K562 (cell line): ENCODE data around the gene DGLUCY. TPM values are rescaled to one million over a fixed set of nuclear protein-coding genes. Genes with fewer than 3 reads are reported as not detected.
A peak's percentile ranks its signal among the peaks of the same experiment; 100 is the strongest.

Source experiments
- DDX20 ChIP-seq: fragments of 450-650 bp; IDR thresholded peaks from 2 replicates; pipeline ENCODE4 v1.6.1; 2016; ENCODE audit warnings: missing genetic modification characterization, low read depth, mild to moderate bottlenecking, missing compliant biosample characterization, moderate library complexity
- FOSL1 ChIP-seq: fragments of 200-800 bp; sonication (Bioruptor generic); conservative IDR thresholded peaks from 2 replicates; pipeline ENCODE4 v1.6.1; 2016; ENCODE audit warnings: missing genetic modification characterization, missing compliant biosample characterization
- GABPA ChIP-seq: fragments of 200-800 bp; sonication (Bioruptor generic); conservative IDR thresholded peaks from 2 replicates; pipeline ENCODE4 v1.6.1; 2016; ENCODE audit warnings: low read depth, missing genetic modification characterization, missing compliant biosample characterization
- GTF2A2 ChIP-seq: IDR thresholded peaks from 2 replicates; pipeline ENCODE4 v1.6.1; 2016; ENCODE audit warnings: mild to moderate bottlenecking, missing genetic modification characterization, missing compliant biosample characterization
- IRF2 ChIP-seq: sonication (generic); formaldehyde crosslinking; IDR thresholded peaks from 2 replicates; pipeline ENCODE4 v1.8.1; 2022; ENCODE audit warnings: mild to moderate bottlenecking, missing genetic modification reagents
- LCOR ChIP-seq: sonication (generic); formaldehyde crosslinking; IDR thresholded peaks from 2 replicates; pipeline ENCODE4 v1.8.0; 2022; ENCODE audit warnings: mild to moderate bottlenecking, missing genetic modification reagents
- MED1 ChIP-seq: sonication (generic); formaldehyde crosslinking; IDR thresholded peaks from 2 replicates; pipeline ENCODE4 v1.8.1; 2023; ENCODE audit warnings: missing genetic modification reagents, borderline replicate concordance
- NCOA1 ChIP-seq: fragments of 450-650 bp; IDR thresholded peaks from 2 replicates; pipeline ENCODE4 v1.6.1; 2016; ENCODE audit warnings: low read depth
- NCOA2 ChIP-seq, 2 experiments: fragments of 450-650 bp; IDR thresholded peaks; 2 replicates each; pipeline ENCODE4 v1.6.1; 2018; ENCODE audit warnings: mild to moderate bottlenecking in 2 of 2, moderate library complexity in 1 of 2; ENCODE audit not compliant: partially characterized antibody in 2 of 2
- PRMT5 ChIP-seq: sonication (generic); formaldehyde crosslinking; IDR thresholded peaks from 2 replicates; pipeline ENCODE4 v1.5.0; 2020; ENCODE audit warnings: missing genetic modification reagents
- TCFL5 ChIP-seq: fragments of 250-450 bp; sonication (Bioruptor Pico); conservative IDR thresholded peaks from 2 replicates; pipeline ENCODE4 v1.6.1; 2021; ENCODE audit warnings: mild to moderate bottlenecking, moderate library complexity, matching md5 sums
- TRIM24 ChIP-seq, 2 experiments: fragments of 450-650 bp; IDR thresholded peaks; 2 replicates each; pipeline ENCODE4 v1.6.1; 2016
- ZFP1 ChIP-seq: fragments of 450-650 bp; formaldehyde crosslinking; IDR thresholded peaks from 2 replicates; pipeline ENCODE4 v1.4.0; 2020; ENCODE audit warnings: mild to moderate bottlenecking, mixed read lengths
- ZFPM2 ChIP-seq: fragments of 250-450 bp; sonication (Bioruptor Pico); IDR thresholded peaks from 2 replicates; pipeline ENCODE4 v1.5.1; 2022; ENCODE audit warnings: mild to moderate bottlenecking
- ZNF184 ChIP-seq: sonication (generic); formaldehyde crosslinking; IDR thresholded peaks from 2 replicates; pipeline ENCODE4 v1.5.0; 2020; ENCODE audit warnings: missing genetic modification reagents
- ZNF311 ChIP-seq: fragments of 250-450 bp; sonication (Bioruptor Pico); IDR thresholded peaks from 2 replicates; pipeline ENCODE4 v1.4.0; 2020; ENCODE audit warnings: mild to moderate bottlenecking, moderate library complexity
- ZNF830 ChIP-seq: fragments of 250-450 bp; sonication (Bioruptor Pico); IDR thresholded peaks from 2 replicates; pipeline ENCODE4 v1.5.0; 2021; ENCODE audit warnings: mild to moderate bottlenecking
- polyA plus RNA-seq, 8 experiments: library from polyadenylated mRNA; depleted of rRNA in 4 of 8; stranded (reverse) in 5 of 8; unstranded in 3 of 8; fragments of >200 nt; fragmentation: Nextera tagmentation in 2 of 8; fragmentation: Illumina TruSeq in 1 of 8; extraction: Ambion mirVana in 2 of 8; extraction: Trizol in 1 of 8; gene quantifications; 2 replicates each; pipeline versions ENCODE4 v1.2.1 to v1.2.3, GENCODE V29; 2011 to 2014; ENCODE audit warnings: inconsistent platforms in 1 of 8, missing spikeins in 1 of 8
- total RNA-seq, 7 experiments: library from RNA; depleted of rRNA in 6 of 7; stranded (reverse); fragments of >200 nt in 6 of 7; fragmentation: Illumina TruSeq in 2 of 7; extraction: Trizol in 2 of 7; gene quantifications; 2 replicates each; pipeline versions ENCODE4 v1.2.1 to v1.2.3, GENCODE V29; 2011 to 2021; ENCODE audit warnings: low replicate concordance in 1 of 7
- TF ChIP-seq, protein P1 (sequence below): fragments of 250-450 bp; sonication (Bioruptor Pico); IDR thresholded peaks from 2 replicates; pipeline ENCODE4 v1.8.0; 2021; ENCODE audit warnings: mild to moderate bottlenecking, moderate library complexity
- TF ChIP-seq, protein P2 (sequence below), 2 experiments: fragments of 450-650 bp in 1 of 2; sonication (generic) in 1 of 2; formaldehyde crosslinking in 1 of 2; IDR thresholded peaks in 1 of 2; conservative IDR thresholded peaks in 1 of 2; 2 replicates each; pipeline versions ENCODE4 v1.6.1 to v1.8.1; 2016 to 2023; ENCODE audit warnings: mild to moderate bottlenecking in 2 of 2, moderate library complexity in 2 of 2, inconsistent platforms in 1 of 2, missing genetic modification reagents in 1 of 2
- TF ChIP-seq, protein P3 (sequence below): fragments of 450-650 bp; IDR thresholded peaks from 2 replicates; pipeline ENCODE4 v1.6.1; 2016; ENCODE audit warnings: low read depth

DGLUCY gene
- total and polyA plus RNA-seq, 9 of the 15 experiments (the other 6 are each of a cell fraction or from before 2014, with no cell fraction given), result 9.9 to 28.4 (median 21.0) TPM

DNA sequence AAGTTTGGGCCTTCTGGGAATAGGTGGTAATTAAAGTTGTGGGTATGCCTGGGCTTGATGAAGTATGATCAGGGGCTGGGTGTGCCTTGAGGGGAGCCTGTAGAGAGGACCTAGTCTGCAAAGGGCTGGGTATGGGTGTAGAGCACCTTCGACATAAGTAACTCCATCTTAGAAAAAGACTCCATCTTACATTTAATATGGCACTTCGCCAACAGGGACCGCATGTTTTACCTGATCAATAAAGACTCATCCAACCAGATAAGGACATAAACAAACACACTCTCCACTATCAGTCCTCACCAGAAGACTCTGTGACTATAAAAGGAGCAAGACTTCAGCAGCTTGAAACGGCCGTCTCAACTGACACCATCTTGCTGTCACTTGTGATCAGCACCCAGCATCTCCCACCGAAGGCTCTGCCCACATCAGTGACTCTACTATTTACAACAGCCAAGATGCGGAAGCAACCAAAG is 154.1 kb downstream of the DGLUCY start (continued):
- TF ChIP-seq, protein P1, sequence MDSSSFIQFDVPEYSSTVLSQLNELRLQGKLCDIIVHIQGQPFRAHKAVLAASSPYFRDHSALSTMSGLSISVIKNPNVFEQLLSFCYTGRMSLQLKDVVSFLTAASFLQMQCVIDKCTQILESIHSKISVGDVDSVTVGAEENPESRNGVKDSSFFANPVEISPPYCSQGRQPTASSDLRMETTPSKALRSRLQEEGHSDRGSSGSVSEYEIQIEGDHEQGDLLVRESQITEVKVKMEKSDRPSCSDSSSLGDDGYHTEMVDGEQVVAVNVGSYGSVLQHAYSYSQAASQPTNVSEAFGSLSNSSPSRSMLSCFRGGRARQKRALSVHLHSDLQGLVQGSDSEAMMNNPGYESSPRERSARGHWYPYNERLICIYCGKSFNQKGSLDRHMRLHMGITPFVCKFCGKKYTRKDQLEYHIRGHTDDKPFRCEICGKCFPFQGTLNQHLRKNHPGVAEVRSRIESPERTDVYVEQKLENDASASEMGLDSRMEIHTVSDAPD (CRISPR knock-in tag), result peak; percentile 90
- no peak for TF ChIP-seq LCOR (CRISPR knock-in tag)
- TF ChIP-seq TRIM24 (IDR thresholded peaks at IDR 0.05), result peak; percentile 9 to 75; a peak in 2 of 4 replicates
- TF ChIP-seq, protein P2, sequence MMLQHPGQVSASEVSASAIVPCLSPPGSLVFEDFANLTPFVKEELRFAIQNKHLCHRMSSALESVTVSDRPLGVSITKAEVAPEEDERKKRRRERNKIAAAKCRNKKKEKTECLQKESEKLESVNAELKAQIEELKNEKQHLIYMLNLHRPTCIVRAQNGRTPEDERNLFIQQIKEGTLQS (IDR thresholded peaks at IDR 0.05), result no peak
- TF ChIP-seq, protein P2 (CRISPR knock-in tag; conservative IDR thresholded peaks at IDR 0.05), result no peak
- TF ChIP-seq MED1 (CRISPR knock-in tag), result no peak
- peak in 1 of 2 experiments; percentile 74 for TF ChIP-seq NCOA2 (IDR thresholded peaks at IDR 0.05; ENCODE audit: partially characterized antibody in 2 of 2)
- TF ChIP-seq GABPA, result no peak
- TF ChIP-seq ZNF184, result no peak
- peak; percentile 94 for TF ChIP-seq DDX20
- peak; percentile 68; the same call in 1 of the 2 replicates for TF ChIP-seq NCOA1
- TF ChIP-seq ZFPM2 (CRISPR knock-in tag), result peak; percentile 80; the same call in 1 of the 2 replicates
- TF ChIP-seq IRF2 (CRISPR knock-in tag), result no peak
- peak; percentile 88 for TF ChIP-seq FOSL1
- peak; percentile 99 for TF ChIP-seq ZNF311 (CRISPR knock-in tag)
- TF ChIP-seq, protein P3, sequence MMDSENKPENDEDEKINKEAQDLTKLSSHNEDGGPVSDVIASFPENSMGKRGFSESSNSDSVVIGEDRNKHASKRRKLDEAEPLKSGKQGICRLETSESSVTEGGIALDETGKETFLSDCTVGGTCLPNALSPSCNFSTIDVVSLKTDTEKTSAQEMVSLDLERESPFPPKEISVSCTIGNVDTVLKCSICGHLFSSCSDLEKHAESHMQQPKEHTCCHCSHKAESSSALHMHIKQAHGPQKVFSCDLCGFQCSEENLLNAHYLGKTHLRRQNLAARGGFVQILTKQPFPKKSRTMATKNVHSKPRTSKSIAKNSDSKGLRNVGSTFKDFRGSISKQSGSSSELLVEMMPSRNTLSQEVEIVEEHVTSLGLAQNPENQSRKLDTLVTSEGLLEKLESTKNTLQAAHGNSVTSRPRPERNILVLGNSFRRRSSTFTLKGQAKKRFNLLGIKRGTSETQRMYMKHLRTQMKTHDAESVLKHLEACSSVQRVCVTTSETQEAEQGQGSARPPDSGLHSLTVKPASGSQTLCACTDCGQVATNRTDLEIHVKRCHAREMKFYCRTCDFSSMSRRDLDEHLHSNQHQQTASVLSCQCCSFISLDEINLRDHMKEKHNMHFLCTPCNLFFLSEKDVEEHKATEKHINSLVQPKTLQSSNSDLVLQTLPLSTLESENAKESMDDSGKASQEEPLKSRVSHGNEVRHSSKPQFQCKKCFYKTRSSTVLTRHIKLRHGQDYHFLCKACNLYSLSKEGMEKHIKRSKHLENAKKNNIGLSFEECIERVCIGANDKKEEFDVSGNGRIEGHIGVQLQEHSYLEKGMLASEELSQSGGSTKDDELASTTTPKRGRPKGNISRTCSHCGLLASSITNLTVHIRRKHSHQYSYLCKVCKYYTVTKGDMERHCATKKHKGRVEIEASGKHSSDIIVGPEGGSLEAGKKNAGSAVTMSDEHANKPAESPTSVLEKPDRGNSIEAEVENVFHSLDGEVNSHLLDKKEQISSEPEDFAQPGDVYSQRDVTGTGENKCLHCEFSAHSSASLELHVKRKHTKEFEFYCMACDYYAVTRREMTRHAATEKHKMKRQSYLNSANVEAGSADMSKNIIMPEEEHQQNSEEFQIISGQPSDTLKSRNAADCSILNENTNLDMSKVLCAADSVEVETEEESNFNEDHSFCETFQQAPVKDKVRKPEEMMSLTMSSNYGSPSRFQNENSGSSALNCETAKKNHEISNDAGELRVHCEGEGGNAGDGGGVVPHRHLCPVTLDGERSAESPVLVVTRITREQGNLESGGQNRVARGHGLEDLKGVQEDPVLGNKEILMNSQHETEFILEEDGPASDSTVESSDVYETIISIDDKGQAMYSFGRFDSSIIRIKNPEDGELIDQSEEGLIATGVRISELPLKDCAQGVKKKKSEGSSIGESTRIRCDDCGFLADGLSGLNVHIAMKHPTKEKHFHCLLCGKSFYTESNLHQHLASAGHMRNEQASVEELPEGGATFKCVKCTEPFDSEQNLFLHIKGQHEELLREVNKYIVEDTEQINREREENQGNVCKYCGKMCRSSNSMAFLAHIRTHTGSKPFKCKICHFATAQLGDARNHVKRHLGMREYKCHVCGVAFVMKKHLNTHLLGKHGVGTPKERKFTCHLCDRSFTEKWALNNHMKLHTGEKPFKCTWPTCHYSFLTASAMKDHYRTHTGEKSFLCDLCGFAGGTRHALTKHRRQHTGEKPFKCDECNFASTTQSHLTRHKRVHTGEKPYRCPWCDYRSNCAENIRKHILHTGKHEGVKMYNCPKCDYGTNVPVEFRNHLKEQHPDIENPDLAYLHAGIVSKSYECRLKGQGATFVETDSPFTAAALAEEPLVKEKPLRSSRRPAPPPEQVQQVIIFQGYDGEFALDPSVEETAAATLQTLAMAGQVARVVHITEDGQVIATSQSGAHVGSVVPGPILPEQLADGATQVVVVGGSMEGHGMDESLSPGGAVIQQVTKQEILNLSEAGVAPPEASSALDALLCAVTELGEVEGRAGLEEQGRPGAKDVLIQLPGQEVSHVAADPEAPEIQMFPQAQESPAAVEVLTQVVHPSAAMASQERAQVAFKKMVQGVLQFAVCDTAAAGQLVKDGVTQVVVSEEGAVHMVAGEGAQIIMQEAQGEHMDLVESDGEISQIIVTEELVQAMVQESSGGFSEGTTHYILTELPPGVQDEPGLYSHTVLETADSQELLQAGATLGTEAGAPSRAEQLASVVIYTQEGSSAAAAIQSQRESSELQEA, result no peak
- TF ChIP-seq GTF2A2 (tag), result peak; percentile 92
- peak; percentile 86 for TF ChIP-seq ZFP1 (CRISPR knock-in tag)
- TF ChIP-seq ZNF830 (CRISPR knock-in tag), result no peak
- no peak for TF ChIP-seq PRMT5 (CRISPR knock-in tag)
- peak; percentile 91 for TF ChIP-seq TCFL5 (CRISPR knock-in tag)
